ENCODE measurements around the gene SMIM3.
"Not testable (repeated sequence)": the region's sequence is repeated elsewhere in the genome, so short reads cannot be mapped to it uniquely, and the experiment has no call there.

Gene SMIM3, protein sequence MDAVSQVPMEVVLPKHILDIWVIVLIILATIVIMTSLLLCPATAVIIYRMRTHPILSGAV

GRCh38 chr5:150778517-150779396 lies at the start of gene SMIM3:
Gene SMIM3 (plus strand): TSS chr5:150778757. CDS start chr5:150795441, 16,684 bp downstream.
- peak; percentile 39 for DNase-seq

DNA sequence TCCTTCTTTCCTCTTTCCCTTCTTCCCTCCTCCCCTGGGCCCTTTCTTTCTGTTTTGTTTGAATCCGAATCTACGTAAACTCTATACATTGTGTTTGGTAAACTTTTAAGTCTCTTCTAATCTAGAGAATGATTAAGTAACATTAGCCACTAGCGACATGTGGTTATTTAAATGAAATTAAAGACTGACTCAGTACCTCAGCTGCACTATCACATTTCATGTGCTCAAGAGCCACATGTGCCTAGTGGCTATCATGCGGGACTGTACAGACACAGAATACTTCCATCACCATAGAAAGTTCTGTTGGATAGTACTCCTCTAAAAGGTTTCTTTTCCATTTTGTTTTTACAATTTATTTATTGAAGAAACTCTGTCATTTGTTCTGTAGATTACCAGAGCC lies 48.7 kb upstream of the SMIM3 start:
- no peak for DNase-seq

- DNase-seq = no peak
These were observed 46.8 kb upstream of the SMIM3 start for GRCh38 chr5:150731669-150732242.

DNA sequence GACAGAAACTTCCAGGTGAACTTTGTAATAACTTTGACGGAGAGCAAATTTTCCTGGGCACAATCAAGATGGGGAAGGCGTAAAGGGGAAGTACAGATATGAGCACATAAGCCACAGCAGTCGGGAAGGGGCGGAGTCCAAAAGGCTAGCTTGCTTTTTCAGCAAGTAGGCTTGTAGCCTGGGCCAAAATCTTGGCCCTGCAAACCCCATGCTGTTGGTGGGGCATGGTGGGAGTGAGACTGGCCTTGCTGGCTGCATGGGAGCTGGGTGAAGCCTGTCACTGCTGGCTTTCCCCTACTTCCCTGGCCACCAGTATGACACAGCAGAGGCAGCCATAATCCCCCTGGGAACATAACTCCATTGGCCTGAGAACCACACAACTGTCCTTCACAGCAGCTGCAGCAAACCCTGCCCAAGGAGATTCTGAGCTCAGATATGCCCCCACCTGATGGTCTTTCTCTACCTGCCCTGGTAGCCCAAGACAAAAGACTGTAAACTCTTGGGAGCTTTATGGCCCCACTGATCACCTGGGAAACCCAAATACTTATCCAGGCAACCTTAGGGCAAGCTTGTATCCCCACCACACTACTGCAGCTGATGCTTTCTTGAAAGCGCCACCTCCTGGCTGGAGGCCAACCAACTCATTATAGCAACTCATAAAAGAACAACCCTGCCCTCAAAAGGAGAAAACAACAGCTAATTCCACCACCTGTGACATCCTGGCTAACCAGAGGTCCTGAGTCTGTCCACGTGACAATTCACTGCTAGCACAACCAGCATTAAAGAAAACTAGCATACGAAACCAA lies 43.8 kb upstream of the SMIM3 start:
- DNase-seq = no peak

DNA sequence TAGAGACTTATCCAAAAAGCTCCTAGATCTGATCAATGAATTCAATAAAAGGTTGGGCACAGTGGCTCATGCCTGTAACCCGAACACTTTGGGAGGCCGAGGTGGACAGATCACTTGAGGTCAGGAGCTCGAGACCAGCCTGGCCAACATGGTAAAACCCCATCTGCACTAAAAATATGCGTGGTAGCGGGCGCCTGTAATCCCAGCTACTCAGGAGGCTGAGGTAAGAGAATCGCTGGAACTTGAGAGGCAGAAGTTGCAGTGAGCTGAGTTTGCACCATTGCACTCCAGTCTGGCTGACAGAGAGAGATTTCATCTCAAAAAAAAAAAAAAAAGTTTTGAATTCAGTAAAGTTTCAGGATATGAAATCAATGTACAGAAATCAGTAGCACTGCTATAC lies 39.7 kb upstream of the SMIM3 start:
- no peak for DNase-seq

GRCh38 chr5:150740992-150741391 lies 37.6 kb upstream of the SMIM3 start:
- no peak for DNase-seq

DNA sequence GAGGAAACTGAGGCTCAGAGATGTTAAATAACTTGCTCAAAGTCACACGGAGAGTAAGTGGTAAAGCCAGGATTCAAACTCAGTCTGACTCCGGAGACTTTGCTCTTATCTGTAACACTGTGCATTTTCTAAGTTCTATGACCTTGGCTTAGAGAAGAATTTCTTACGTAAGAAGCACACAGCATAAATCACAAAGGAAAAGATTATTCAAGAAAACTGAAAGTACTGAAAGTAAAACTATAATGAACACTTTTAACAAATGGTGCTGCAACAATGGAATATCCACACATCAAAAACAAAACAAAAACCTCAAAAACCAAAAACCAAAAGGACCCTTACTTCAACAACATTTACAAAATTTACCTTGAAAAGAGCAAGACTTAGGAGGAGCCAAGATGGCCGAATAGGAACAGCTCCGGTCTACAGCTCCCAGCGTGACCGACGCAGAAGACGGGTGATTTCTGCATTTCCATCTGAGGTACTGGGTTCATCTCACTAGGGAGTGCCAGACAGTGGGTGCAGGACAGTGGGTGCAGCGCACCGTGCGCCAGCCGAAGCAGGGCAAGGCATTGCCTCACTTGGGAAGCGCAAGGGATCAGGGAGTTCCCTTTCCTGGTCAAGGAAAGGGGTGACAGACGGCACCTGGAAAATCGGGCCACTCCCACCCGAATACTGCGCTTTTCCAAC lies 36.0 kb upstream of the SMIM3 start:
- DNase-seq = not testable (repeated sequence)

- DNase-seq = not testable (repeated sequence)
These were observed 35.4 kb upstream of the SMIM3 start for GRCh38 chr5:150743142-150743488.

DNA sequence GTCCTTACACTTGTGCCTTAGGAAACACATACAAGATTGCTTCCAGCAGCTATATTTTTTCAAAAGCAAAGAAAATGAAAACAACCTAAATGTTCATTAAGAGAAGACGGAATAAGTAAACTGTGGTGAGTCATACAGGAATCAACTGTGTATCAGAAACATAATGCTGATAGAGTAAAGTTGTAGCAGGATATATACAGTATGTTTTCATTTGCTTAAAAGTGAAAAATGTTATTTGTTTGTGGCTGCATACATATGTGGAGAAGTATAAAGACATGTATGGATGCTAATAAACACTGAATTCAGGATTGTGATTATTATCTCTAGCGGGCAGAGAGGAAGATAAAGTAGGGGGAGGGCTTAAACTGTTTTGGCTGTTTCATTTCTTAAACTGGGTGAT lies 28.1 kb upstream of the SMIM3 start:
- DNase-seq = no peak

DNA sequence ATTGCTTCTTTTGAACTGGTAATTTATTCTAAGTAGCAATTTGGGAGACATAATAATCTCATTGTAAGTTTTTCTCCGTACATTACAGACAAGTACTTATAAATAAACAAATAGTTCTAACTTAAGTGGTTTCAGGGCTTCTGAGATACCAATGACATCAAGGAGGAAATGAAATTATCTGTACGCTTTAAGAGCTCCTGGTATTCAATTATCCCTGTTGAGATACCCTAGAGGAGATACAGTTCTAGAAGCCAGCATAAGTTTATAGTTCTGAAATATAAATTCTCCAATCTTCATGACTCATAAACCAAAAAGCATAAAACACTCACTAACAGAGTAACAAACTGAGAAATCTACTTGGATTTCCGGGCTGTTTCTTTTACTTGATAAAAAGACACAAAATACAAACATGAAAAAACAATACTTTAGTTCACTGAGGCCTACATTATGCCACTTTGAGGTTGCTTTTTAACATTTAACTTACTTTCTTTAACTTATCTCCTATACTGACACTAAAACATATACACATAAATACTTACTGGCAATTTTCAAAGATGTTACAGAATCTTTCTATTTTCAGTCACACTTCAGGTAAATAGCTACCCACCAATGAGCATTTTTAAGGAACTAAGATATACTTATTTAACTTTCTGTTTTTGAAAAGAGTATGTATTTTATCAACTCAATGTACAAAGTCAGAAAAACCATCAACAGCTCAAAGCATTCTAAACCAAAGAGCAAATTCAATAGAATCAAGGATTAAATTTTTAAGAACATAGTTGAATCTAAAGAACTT lies 27.3 kb upstream of the SMIM3 start:
- no peak for DNase-seq

DNA sequence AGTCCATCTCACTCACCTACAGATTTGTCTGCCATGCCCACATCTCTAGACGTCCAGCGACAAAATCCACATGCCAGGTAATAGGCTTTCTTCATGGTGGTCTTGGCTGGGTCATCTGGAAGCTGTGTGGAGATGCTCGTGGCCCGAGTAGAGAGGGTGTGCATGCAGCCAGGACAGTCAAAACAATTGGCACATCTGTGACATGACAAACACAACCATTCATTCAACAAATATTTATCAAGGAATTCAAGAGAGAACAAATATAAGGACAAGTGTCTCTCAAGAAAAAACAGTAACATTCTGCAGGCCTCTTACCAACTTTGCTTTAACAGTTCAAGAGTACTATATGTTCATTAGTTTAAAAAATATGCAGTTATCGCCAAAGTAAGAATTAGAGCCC lies 25.1 kb upstream of the SMIM3 start:
- no peak for DNase-seq

- no peak for DNase-seq
These were observed 24.7 kb upstream of the SMIM3 start for GRCh38 chr5:150753863-150754262.

GRCh38 chr5:150757087-150757649 lies 21.4 kb upstream of the SMIM3 start:
- no peak for DNase-seq

GRCh38 chr5:150758203-150758530 lies 20.4 kb upstream of the SMIM3 start:
- no peak for DNase-seq

- peak; percentile 99 for DNase-seq
These were observed 19.8 kb upstream of the SMIM3 start, which contains the start of gene DCTN4 for GRCh38 chr5:150758531-150759333. Gene DCTN4 (minus strand): TSS chr5:150759017. CDS start chr5:150758993, 24 bp downstream.

- DNase-seq = no peak
These were observed 19.3 kb upstream of the SMIM3 start for GRCh38 chr5:150759334-150759583.

DNA sequence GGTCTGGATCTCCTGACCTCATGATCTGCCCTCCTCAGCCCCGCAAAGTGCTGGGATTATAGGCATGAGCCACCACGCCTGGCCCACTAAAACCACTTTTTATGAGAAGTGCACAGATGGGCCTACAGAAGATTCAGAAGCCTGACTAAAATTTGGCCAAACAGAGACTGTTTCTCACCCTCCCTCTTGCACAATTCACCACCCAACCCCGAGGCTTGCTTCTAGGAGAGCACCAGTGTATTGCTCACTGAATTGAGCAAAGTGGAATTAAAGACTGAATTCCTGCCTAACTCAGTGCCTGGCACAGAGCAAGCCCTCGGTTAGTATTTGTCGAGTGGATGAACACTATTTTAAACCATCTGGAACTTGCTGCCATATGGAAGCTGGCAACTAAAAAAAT lies 16.3 kb upstream of the SMIM3 start:
- DNase-seq = no peak

DNA sequence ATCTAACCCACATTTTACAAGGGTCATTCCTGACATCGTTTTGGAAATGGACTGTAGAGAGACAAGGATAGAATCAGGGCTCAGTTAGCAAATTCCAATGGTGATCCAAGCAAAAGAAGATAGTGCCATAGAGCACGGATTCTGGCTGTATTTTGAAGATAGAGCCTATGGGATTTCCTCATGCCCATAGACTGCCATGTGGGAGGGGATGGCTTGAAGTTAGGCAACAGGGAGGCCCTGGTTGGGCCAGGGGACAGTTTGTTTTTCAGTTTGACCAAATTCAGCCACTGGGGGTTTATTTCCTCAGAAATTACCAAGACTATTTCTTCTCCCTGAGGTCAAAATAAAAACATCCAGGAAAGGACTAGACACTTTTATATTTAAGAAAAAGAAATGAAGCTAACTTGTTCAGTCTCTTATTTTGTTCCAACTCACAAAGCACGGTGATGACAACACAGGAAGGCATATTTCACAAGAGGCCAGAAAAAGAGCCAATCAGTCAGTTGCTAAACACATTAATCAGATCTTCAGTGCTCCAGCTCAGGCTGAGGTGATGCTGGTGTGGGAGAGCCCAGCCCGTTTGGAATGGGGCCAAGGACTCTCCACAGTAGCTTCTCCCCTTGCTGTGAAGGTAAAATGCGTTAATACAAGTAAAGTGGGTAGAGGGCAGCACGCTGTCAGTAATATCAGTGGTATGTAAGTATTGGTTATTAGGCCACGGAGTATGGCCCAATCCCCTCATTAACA lies 15.4 kb upstream of the SMIM3 start:
- DNase-seq = peak; percentile 95

DNA sequence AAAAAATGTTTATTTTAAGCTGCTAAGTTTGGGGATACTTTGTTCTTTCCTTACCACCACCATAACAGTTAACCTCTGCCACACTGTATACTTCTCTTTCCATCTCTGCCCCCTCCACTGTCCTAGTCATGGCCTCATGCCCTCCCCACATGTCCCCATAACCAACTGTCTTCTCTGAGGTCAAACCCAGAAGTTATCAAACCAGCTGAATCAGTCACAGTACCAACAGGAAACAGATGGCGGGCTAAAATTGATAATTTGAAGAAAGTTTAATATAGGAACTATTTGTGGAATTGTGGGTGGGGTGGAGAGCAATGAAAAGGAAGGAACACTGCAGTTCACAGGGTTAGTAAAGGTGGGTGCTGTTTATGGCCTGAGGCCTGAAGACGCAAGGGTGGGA lies 14.0 kb upstream of the SMIM3 start:
- DNase-seq = no peak

DNA sequence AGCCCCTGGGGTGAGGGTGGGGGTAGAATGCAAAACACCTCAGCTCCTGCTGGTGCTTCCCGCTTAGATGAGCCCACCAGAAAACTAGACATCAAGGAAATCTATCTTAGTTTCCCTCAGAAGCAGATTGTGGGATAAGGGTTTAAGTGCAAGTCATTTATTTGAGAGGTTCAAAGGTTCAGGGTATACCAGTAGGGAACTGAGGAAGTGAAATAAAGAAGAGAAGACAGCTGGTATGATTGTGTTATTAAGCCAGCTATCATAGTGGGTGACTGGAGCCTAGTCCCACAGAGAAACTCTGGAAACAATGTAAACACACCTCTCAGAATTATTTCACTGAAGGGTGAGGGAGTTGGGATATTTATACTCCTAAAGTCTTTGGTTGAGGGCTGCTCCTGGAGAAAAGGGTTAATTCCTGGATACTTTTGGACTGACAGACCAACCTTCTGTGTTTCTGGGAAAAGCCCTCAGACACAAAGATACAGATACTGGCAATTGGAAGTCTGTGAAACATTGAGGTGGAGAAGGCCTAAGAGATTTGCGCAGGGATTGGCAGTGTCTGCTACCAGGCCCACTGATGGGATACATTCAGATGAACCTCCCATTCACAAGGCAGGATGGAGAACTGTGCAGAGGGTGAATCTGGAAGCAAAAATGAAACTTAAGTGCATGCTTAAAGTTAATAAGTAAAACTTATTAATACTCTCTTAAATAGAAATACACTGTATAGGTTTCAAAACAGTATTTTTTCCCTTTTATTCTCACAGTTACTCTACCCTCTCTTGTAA lies 13.4 kb upstream of the SMIM3 start:
- DNase-seq = no peak
